SHP77 treated with DMSO at 0.1 percent for 48 hours (cell line): Measurements from ENCODE around the gene ANO9.

Source experiments
- DNase-seq: peaks from one replicate; lab custom pipeline; 2025; lab: John Stamatoyannopoulos, UW

Gene ANO9

GRCh38 chr11:384511-384910 is 57.3 kb downstream of the ANO9 start:
- no peak for DNase-seq

DNA sequence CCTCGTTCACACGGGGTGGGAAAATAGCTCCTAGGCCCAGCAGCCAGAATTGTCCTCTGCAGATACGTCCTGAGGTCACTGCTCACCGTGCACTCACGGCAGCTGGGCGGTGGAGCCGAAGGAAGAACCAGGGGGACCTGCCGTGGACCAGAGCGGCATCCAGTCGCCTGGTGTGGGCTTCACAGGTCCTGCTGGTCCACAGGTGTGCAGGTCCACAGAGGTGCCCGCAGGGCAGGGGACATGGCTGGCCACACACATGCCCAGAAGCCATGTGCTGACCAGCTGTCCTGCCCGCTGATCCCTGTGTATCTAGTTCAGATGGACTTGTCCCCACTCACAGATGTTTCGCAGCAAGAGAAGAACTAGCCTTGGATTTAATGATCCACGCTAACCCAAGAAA is 58.4 kb downstream of the ANO9 start:
- no peak for DNase-seq

- no peak for DNase-seq
These were observed 59.7 kb downstream of the ANO9 start for GRCh38 chr11:382081-382629.

DNA sequence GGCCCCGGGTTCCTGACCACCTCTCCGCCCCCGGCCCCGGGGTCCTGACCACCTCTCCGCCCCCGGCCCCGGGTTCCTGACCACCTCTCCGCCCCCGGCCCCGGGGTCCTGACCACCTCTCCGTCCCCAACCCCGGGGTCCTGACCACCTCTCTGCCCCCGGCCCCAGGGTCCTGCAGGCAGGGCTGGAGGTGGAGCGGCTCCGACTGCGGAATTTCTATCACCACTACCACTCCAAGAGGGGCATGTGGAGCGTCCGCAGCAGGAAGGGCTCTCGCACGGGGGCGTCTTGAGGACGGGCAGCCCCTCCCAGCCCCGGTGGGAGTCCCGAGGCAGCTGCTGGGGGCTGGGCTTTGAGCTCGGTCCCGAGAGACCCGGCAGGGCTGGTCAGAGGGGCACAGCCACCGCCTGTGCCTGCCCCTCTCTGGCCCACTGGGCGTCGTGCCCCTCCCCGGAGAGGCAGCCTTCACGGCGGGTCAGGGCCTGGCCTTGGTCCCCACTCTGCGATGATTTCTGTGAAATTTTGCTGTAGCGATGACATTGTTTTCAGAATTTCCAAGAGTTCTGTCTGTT is 60.2 kb downstream of the ANO9 start:
- DNase-seq: no peak

GRCh38 chr11:380996-381395 is 60.8 kb downstream of the ANO9 start:
- no peak for DNase-seq

DNA sequence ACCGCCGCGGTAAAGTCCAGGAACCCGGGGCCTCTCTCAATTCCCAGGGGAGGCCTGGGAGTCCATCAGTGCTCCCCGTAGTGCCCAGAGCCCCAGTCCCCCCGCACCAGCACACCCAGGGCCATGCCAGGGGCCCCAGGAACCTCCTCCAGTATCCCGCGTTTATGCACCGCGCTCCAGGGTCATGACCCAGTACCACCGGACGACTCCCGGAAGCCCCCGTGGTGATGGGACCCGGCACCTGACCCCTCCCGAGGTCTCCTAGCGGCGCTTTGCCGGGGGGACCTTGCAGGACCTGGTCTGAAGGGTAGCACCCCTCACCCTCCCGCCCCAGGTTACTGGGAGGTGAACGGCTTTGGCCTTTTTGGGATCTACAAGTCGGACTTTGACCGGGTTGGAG is 61.3 kb downstream of the ANO9 start:
- DNase-seq: no peak

DNA sequence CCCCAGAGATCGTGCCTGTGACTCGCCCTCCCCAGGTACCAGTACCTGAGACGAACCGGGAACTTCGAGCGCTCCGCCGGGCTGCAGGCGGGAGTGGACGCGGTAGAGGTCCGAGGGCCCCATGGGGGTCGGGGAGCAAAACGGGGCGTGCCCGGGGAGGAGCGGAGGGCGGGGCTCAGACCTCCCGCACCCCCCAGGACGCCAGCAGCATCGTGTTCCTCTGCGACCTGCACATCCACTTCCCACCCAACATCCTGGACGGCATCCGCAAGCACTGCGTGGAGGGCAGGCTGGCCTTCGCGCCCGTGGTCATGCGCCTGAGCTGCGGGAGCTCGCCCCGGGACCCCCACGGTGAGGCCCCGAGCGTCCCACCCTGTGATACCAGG is 61.7 kb downstream of the ANO9 start:
- no peak for DNase-seq

DNA sequence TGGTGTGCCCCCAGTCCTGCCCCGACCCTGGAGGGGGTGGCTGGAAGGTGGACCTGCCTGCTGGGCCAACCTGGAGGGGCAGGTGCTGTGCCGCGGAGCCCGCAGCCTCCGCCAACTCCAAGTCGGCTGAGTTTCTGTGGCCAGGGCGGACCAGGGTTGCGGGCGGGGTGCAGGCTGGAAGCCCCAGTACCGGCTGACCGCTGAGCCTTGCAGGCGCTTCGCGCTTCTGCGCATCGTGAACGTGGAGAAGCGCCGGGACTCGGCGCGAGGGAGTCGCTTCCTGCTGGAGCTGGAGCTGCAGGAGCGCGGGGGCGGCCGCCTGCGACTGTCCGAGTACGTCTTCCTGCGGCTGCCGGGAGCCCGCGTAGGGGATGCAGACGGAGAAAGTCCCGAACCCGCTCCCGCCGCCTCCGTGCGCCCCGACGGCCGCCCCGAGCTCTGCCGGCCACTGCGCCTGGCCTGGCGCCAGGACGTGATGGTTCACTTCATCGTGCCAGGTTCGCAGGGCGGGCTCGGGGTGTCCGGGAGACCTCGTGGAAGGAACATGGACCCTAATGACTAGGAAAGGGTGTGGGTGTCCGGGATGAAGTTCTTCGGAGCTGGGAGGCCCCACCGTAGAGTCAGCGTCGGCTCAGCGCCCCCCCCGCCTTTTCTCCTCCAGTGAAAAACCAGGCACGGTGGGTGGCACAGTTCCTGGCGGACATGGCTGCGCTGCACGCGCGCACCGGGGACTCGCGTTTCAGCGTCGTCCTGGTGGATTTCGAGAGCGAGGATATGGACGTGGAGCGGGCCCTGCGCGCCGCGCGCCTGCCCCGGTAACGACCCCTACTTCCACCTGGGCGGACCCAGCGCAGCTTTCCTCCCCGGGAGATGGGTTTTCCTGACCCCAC is 62.4 kb downstream of the ANO9 start:
- DNase-seq: no peak

DNA sequence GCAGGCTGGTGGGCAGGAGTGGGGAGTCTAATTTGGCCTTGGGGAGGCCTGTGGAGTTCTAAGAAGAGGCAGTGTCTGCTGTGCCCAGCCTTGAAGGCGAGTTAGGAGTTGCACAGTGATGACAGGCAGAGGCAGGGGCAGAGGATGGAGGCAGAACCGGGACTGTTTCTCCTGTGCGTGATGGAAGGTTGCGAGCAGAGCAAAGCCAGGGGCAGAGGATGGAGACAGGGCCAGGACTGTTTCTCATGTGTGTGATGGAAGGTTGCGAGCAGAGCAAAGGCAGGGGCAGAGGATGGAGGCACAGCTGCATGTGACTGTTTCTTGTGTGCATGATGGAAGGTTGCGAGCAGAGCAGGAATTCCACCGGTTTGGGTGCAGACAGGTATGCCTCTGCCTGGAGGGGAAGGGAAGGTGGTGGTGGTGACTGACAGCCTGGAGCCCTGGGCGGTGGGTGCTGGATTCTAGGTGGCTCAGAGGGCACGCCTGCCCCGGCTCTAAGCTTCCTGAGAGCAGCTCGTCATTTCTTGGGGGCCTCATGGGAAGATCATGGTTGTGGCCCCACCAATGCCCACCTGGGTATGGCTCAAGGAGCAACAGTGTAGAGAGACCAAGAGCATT is 63.8 kb downstream of the ANO9 start:
- no peak for DNase-seq

- no peak for DNase-seq
These were observed 64.5 kb downstream of the ANO9 start for GRCh38 chr11:377174-377865.

DNA sequence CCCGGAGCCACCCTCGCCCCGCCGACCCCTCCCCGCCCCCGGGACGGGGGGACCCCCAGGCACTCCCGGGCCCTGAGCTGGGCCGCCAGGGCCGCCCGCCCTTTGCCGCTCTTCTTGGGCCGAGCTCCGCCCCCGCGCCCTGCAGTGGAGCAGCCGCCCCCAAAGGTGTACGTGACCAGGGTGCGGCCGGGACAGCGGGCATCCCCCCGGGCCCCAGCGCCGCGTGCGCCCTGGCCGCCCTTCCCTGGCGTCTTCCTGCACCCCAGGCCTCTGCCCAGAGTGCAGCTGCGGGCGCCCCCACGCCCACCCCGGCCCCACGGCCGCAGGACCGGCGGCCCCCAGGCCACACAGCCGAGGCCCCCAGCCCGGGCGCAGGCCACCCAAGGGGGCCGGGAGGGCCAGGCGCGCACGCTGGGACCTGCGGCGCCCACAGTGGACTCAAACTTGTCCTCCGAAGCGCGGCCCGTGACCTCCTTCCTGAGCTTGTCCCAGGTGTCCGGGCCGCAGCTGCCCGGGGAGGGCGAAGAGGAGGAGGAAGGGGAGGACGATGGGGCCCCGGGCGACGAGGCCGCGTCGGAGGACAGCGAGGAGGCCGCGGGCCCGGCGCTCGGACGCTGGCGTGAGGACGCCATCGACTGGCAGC is 65.2 kb downstream of the ANO9 start:
- no peak for DNase-seq

DNA sequence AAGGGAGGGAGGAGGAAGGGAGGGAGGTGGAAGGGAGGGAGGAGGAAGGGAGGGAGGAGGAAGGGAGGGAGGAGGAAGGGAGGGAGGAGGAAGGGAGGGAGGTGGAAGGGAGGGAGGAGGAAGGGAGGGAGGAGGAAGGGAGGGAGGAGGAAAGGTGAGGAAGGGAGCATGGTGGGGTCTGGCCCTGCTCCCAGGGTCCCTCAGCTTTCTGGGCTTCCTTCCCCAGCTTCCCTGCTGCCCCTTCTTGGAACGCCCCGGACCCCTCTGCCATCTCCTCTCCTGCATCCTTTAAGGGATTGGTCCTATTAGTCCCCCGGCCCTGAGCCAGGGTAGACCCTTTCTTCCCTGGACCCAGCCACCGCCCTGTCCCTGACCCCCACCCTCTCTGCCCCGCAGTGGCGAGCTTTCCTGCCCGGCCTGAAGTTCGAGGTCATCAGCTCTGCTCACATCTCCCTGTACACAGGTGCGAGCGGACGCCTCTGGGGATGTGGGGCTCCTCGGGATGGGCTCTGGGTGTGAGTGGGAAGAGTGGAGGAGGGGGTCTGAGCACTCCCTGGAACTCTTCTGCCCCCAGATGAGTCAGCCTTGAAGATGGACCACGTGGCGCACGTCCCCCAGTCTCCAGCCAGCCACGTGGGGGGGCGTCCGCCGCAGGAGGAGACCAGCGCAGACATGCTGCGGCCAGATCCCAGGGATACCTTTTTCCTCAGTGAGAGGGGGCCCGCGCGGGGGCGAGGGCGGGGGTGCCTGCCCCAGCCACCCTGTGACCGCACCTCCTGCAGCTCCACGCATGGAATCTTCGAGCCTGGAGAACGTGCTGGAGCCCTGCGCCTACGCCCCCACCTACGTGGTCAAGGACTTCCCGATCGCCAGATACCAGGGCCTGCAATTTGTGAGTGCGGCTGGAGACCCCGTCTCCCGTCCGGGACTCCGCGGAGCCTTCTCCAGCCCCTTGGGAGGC is 66.5 kb downstream of the ANO9 start:
- DNase-seq: no peak

- no peak for DNase-seq
These were observed 67.9 kb downstream of the ANO9 start for GRCh38 chr11:373716-374551.

- DNase-seq: no peak
These were observed 68.7 kb downstream of the ANO9 start for GRCh38 chr11:372809-373715.

- DNase-seq: no peak
These were observed 69.9 kb downstream of the ANO9 start for GRCh38 chr11:371716-372590.

DNA sequence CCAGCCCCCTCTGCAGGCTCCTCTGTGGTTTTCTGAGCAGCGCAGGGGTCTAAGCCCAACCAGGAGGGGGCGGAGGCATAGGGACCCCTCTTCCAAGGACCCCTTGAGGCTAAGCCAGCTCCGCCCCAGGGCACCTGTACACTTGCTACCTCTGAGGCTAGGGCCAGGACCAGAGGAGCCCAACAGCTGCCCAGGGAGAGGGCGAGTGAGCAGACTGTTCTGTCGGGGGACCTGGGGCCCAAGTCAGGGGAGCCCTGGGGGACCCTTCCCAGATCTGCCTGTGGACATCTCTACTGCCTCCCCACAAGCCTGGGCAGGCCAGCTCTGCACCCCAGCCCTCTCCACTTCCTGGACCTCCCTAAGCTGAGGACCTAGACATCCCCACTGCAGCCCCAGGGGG is 70.8 kb downstream of the ANO9 start:
- no peak for DNase-seq

- DNase-seq: no peak
These were observed 71.5 kb downstream of the ANO9 start for GRCh38 chr11:370070-370941.
